ENCODE measurements around the gene SNAP47. TPM values are rescaled to one million over a fixed set of nuclear protein-coding genes. Genes with fewer than 3 reads are reported as not detected.

Gene SNAP47
- polyA plus RNA-seq, 1 donor from 2014 or later, result 56.0 TPM

- Histone ChIP-seq H3K4me2 (ENCODE audit: low read length) (no peak overlapping the region), H3K27ac (ENCODE audit: low read length) (no peak overlapping the region)
Observed at GRCh38 chr1:227738820-227739219, 3.6 kb downstream of the SNAP47 start.

GRCh38 chr1:227739636-227740035, 4.4 kb downstream of the SNAP47 start:
- H3F3A ChIP-seq (ENCODE audit: insufficient read depth, low read length, poor library complexity, severe bottlenecking), result no peaks in the 10 kb centered on the region
- no peaks in the 10 kb centered on the region for H3K9me2 ChIP-seq (ENCODE audit: insufficient read depth, low read length)
- H3K36me3 ChIP-seq (ENCODE audit: insufficient read depth, low read length), result no peaks in the 10 kb centered on the region
- H3K9ac ChIP-seq (ENCODE audit: low read length), result no peak overlapping the region
- H3K27me3 ChIP-seq (ENCODE audit: insufficient read depth, low read depth, low read length), result no peaks in the 10 kb centered on the region
- no peak for TF ChIP-seq EP300 (conservative IDR thresholded peaks at IDR 0.05; ENCODE audit: poor library complexity, severe bottlenecking)
- no peak overlapping the region for H3K27ac ChIP-seq (ENCODE audit: low read length)
- H4K20me1 ChIP-seq (ENCODE audit: insufficient read depth), result no peaks in the 10 kb centered on the region
- peaks cover 30% of the 10 kb centered on the region for H3K79me2 ChIP-seq (replicated peaks; ENCODE audit: insufficient read depth, low read length)
- no peak overlapping the region for H3K4me2 ChIP-seq (ENCODE audit: low read length)
- H3K9me3 ChIP-seq (ENCODE audit: low read length), result no peaks in the 10 kb centered on the region
- no peak overlapping the region for H3K4me3 ChIP-seq (ENCODE audit: low read length)
- H2AFZ ChIP-seq (ENCODE audit: low read depth, low read length), result no peak overlapping the region

More at GRCh38 chr1:227738820-227739219, 3.6 kb downstream of the SNAP47 start:
- Histone ChIP-seq H4K20me1 (ENCODE audit: insufficient read depth) (no peaks in the 10 kb centered on the region), H2AFZ (ENCODE audit: low read depth, low read length) (no peak overlapping the region), H3K36me3 (ENCODE audit: insufficient read depth, low read length) (no peaks in the 10 kb centered on the region), H3K9me3 (ENCODE audit: low read length) (no peaks in the 10 kb centered on the region), H3K9me2 (ENCODE audit: insufficient read depth, low read length) (no peaks in the 10 kb centered on the region), H3K79me2 (replicated peaks; ENCODE audit: insufficient read depth, low read length) (peaks cover 38% of the 10 kb centered on the region), H3K9ac (ENCODE audit: low read length) (no peak overlapping the region), H3F3A (ENCODE audit: insufficient read depth, low read length, poor library complexity, severe bottlenecking) (no peaks in the 10 kb centered on the region), H3K27me3 (ENCODE audit: insufficient read depth, low read depth, low read length) (no peaks in the 10 kb centered on the region), H3K4me3 (ENCODE audit: low read length) (no peak overlapping the region)
- no peak for TF ChIP-seq CTCF (IDR thresholded peaks at IDR 0.05; ENCODE audit: poor library complexity, severe bottlenecking)
- no peak for TF ChIP-seq REST (IDR thresholded peaks at IDR 0.05; ENCODE audit: borderline replicate concordance)
- no peak for TF ChIP-seq EZH2 (IDR thresholded peaks at IDR 0.05; ENCODE audit: borderline replicate concordance, insufficient read depth, low read length, poor library complexity, severe bottlenecking)
- TF ChIP-seq RAD21 (conservative IDR thresholded peaks at IDR 0.05), result no peak

- H4K20me1 ChIP-seq (ENCODE audit: insufficient read depth), result no peaks in the 10 kb centered on the region
- H3K4me2 ChIP-seq (ENCODE audit: low read length), result no peak overlapping the region
- no peak overlapping the region for H3K9ac ChIP-seq (ENCODE audit: low read length)
- no peak overlapping the region for H2AFZ ChIP-seq (ENCODE audit: low read depth, low read length)
- no peaks in the 10 kb centered on the region for H3K9me2 ChIP-seq (ENCODE audit: insufficient read depth, low read length)
- no peaks in the 10 kb centered on the region for H3F3A ChIP-seq (ENCODE audit: insufficient read depth, low read length, poor library complexity, severe bottlenecking)
- H3K36me3 ChIP-seq (ENCODE audit: insufficient read depth, low read length), result no peaks in the 10 kb centered on the region
- H3K79me2 ChIP-seq (replicated peaks; ENCODE audit: insufficient read depth, low read length), result peaks cover 27% of the 10 kb centered on the region
- no peaks in the 10 kb centered on the region for H3K9me3 ChIP-seq (ENCODE audit: low read length)
- no peak overlapping the region for H3K27ac ChIP-seq (ENCODE audit: low read length)
- no peak overlapping the region for H3K4me3 ChIP-seq (ENCODE audit: low read length)
- TF ChIP-seq RAD21 (conservative IDR thresholded peaks at IDR 0.05), result no peak
- TF ChIP-seq SMC3 (conservative IDR thresholded peaks at IDR 0.05; ENCODE audit: poor library complexity), result no peak
- TF ChIP-seq EP300 (conservative IDR thresholded peaks at IDR 0.05; ENCODE audit: poor library complexity, severe bottlenecking), result no peak
- no peaks in the 10 kb centered on the region for H3K27me3 ChIP-seq (ENCODE audit: insufficient read depth, low read depth, low read length)
Observed at GRCh38 chr1:227740401-227740960, 5.2 kb downstream of the SNAP47 start.
